ENCODE measurements around the gene ESCO1.

The ESCO1 gene

GRCh38 chr18:21496277-21496835 lies 104.1 kb downstream of the ESCO1 start:
- DNase-seq (ENCODE audit: insufficient read length, low spot score) (no peak), FAIRE-seq (no peak)

- FAIRE-seq: no peak
- no peak for DNase-seq (ENCODE audit: insufficient read length, low spot score)
Measured at GRCh38 chr18:21490748-21491147, 109.8 kb downstream of the ESCO1 start.

- FAIRE-seq (no peak), DNase-seq (ENCODE audit: insufficient read length, low spot score) (no peak)
Measured at GRCh38 chr18:21489919-21490495, 110.5 kb downstream of the ESCO1 start.

- FAIRE-seq (peak; percentile 89), DNase-seq (ENCODE audit: insufficient read length, low spot score) (peak; percentile 42)
Measured at GRCh38 chr18:21489119-21489750, 111.3 kb downstream of the ESCO1 start.

- DNase-seq (ENCODE audit: insufficient read length, low spot score): no peak
- FAIRE-seq: no peak
Measured at GRCh38 chr18:21486905-21487437, 113.5 kb downstream of the ESCO1 start.

- no peak for DNase-seq (ENCODE audit: insufficient read length, low spot score)
- no peak for FAIRE-seq
Measured at GRCh38 chr18:21484851-21485636, 115.5 kb downstream of the ESCO1 start.

GRCh38 chr18:21483051-21483450 lies 117.5 kb downstream of the ESCO1 start:
- FAIRE-seq (no peak), DNase-seq (ENCODE audit: insufficient read length, low spot score) (no peak)

- DNase-seq (ENCODE audit: insufficient read length, low spot score) (no peak), FAIRE-seq (no peak)
Measured at GRCh38 chr18:21481739-21482138, 118.8 kb downstream of the ESCO1 start.

GRCh38 chr18:21479721-21480120 lies 120.8 kb downstream of the ESCO1 start:
- DNase-seq (ENCODE audit: insufficient read length, low spot score) (no peak), FAIRE-seq (no peak)

Data from GM19239 (cell line).